ENCODE results near the gene THSD4.

Gene THSD4

GRCh38 chr15:71596672-71597071 is 481.4 kb downstream of the THSD4 start:
- peak in 6 of 14 donors; percentile 3 to 40 (median 16) for DNase-seq

- DNase-seq = no peak
These were observed 481.9 kb downstream of the THSD4 start for GRCh38 chr15:71597126-71597525.

- DNase-seq = no peak
These were observed 482.4 kb downstream of the THSD4 start for GRCh38 chr15:71597637-71598036.

- DNase-seq = no peak
These were observed 483.5 kb downstream of the THSD4 start for GRCh38 chr15:71598741-71599140.

- peak in 2 of 14 donors; percentile 2 to 15 for DNase-seq
These were observed 484.3 kb downstream of the THSD4 start for GRCh38 chr15:71599418-71600151.

- DNase-seq = no peak
These were observed 485.0 kb downstream of the THSD4 start for GRCh38 chr15:71600237-71600636.

GRCh38 chr15:71601038-71601834 is 486.0 kb downstream of the THSD4 start:
- peak in 1 of 14 donors; percentile 2 for DNase-seq

GRCh38 chr15:71603379-71603778 is 488.1 kb downstream of the THSD4 start:
- DNase-seq = no peak

- DNase-seq = no peak
These were observed 492.1 kb downstream of the THSD4 start for GRCh38 chr15:71607383-71607782.

GRCh38 chr15:71610728-71611552 is 495.7 kb downstream of the THSD4 start:
- DNase-seq = no peak

- no peak for DNase-seq
These were observed 496.5 kb downstream of the THSD4 start for GRCh38 chr15:71611553-71612396.

GRCh38 chr15:71612397-71612722 is 497.1 kb downstream of the THSD4 start:
- no peak for DNase-seq

- no peak for DNase-seq
These were observed 497.6 kb downstream of the THSD4 start for GRCh38 chr15:71612869-71613268.

GRCh38 chr15:71623111-71623510 is 507.8 kb downstream of the THSD4 start:
- no peak for DNase-seq

GRCh38 chr15:71626596-71627088 is 511.4 kb downstream of the THSD4 start:
- no peak for DNase-seq

GRCh38 chr15:71627188-71627587 is 511.9 kb downstream of the THSD4 start:
- no peak for DNase-seq

- DNase-seq = no peak
These were observed 512.3 kb downstream of the THSD4 start for GRCh38 chr15:71627604-71628003.

- peak in 1 of 14 donors; percentile 11 for DNase-seq
These were observed 513.9 kb downstream of the THSD4 start for GRCh38 chr15:71628988-71629770.

GRCh38 chr15:71629781-71630474 is 514.7 kb downstream of the THSD4 start:
- DNase-seq = peak in 2 of 14 donors; percentile 5 to 17

- no peak for DNase-seq
These were observed 515.2 kb downstream of the THSD4 start for GRCh38 chr15:71630475-71630809.

Measured in C1 segment of cervical spinal cord (tissue), 14 donors.